HUES6 (cell line): Measurements from ENCODE around the gene CACNA1C.

Source experiments
- H3K27ac ChIP-seq: 2 replicates; pipeline ENCODE4 v1.7.0; 2013; ENCODE audit warnings: low read depth, mild to moderate bottlenecking, low read length, inconsistent platforms
- H3K27me3 ChIP-seq: 2 replicates; pipeline ENCODE4 v1.6.1; 2013; ENCODE audit warnings: low read length; ENCODE audit not compliant: control insufficient read depth, insufficient read depth
- H3K36me3 ChIP-seq: 2 replicates; pipeline ENCODE4 v1.6.1; 2013; ENCODE audit warnings: low read length; ENCODE audit not compliant: control insufficient read depth, insufficient read depth
- H3K4me1 ChIP-seq: 2 replicates; pipeline ENCODE4 v1.6.1; 2013; ENCODE audit warnings: low read length; ENCODE audit not compliant: control insufficient read depth, insufficient read depth
- H3K4me3 ChIP-seq: 2 replicates; pipeline ENCODE4 v1.5.1; 2013; ENCODE audit warnings: low read depth, low read length
- H3K9ac ChIP-seq: one replicate; pipeline ENCODE4 v1.6.1; 2013; ENCODE audit warnings: mild to moderate bottlenecking, low read length
- H3K9me3 ChIP-seq: 2 replicates; pipeline ENCODE4 v1.6.1; 2013; ENCODE audit warnings: low read depth, low read length; ENCODE audit not compliant: control insufficient read depth, insufficient read depth

Gene CACNA1C

DNA sequence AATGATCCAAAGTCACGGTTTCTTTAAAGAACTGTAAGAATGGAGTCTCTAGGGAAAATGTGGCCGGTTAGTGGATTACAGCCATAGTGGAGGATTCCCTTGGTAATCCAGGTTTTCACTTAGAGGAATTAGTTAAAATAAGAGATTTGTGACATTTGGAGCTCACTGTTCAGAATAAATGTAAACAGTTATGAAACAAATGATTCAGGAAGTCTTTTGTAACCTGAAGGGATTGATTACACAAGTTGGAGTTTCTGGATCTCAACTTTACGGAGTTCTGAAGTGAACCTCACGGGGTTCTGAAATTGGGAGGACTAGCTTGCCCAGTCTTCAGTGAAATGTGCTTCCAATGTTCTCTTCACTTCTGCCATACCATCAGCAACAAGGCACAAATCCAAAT lies 507.6 kb downstream of the CACNA1C start:
- Histone ChIP-seq H3K36me3 (no peaks in the 10 kb centered on the region), H3K9ac (no peak overlapping the region), H3K9me3 (no peaks in the 10 kb centered on the region), H3K4me3 (no peak overlapping the region), H3K27me3 (no peaks in the 10 kb centered on the region; the same call in 1 of the 2 replicates), H3K4me1 (peaks cover 5% of the 10 kb centered on the region), H3K27ac (no peak overlapping the region)

DNA sequence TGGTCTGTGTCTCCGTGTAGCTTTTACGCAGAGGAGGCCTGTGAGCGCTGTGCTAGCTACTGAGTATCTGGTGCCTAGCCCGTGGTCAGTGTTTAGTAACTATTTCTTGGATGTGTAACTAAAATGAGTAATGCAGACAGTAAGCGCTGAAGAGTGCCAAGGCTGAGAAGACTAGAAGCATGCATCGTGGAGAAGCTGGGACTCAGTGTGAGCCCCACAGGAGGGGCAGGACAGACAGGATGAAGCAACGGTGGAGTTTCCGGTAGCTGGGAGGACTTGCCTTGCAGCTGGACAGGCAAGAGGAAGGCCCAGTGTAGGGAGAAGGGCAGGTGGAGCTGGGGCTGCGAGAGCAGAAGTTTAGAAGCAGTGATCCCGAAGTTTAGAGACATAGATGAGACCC lies 508.6 kb downstream of the CACNA1C start:
- no peak overlapping the region for H3K27ac ChIP-seq
- no peaks in the 10 kb centered on the region for H3K4me1 ChIP-seq
- H3K9me3 ChIP-seq, result no peaks in the 10 kb centered on the region
- H3K4me3 ChIP-seq, result no peak overlapping the region
- H3K27me3 ChIP-seq, result no peaks in the 10 kb centered on the region; the same call in 1 of the 2 replicates
- no peaks in the 10 kb centered on the region for H3K36me3 ChIP-seq
- no peak overlapping the region for H3K9ac ChIP-seq

DNA sequence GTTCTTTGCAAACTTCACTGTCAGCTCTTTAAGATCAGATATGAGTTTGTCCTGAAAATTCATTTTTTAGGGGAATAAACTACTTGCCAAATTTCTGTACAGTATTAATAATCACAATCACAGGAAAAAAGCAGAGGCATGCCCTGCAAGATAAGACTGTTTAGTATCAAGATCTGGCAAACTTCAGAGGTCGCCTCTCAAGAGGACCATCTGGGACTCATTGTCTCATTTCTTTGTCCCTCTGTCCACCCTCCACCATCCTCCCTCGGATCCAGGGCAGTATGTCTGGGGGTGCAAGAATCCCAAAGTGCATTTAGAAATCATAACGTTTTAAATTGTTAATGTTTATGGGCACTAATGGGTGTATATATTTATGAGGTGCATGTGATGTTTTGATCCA lies 509.6 kb downstream of the CACNA1C start:
- no peaks in the 10 kb centered on the region; the same call in 1 of the 2 replicates for H3K27me3 ChIP-seq
- no peak overlapping the region for H3K27ac ChIP-seq

DNA sequence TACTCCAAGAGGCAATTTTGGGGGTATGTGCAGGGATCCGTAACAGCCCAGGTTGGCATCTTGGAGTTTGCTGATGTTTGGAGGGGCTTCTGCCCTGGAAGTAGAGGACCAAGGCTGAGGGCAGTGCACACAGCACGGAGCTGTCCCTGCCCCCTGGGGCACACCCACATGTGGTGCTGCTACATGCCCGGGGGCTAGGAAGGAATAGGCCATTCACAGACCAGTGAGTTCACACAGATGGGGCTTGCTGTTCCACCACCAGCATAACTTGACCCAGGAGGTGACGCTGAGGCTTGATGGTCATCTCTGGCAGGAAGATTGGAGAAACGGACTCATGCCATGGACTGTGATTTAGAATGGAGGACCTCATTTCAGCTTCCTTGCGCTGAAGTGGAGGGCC lies 510.9 kb downstream of the CACNA1C start:
- Histone ChIP-seq H3K4me3 (no peak overlapping the region), H3K9ac (no peak overlapping the region), H3K4me1 (no peaks in the 10 kb centered on the region), H3K9me3 (no peaks in the 10 kb centered on the region), H3K36me3 (no peaks in the 10 kb centered on the region), H3K27ac (no peak overlapping the region), H3K27me3 (no peaks in the 10 kb centered on the region; the same call in 1 of the 2 replicates)

More for the DNA sequence above, 509.6 kb downstream of the CACNA1C start:
- H3K9ac ChIP-seq, result no peak overlapping the region
- H3K4me3 ChIP-seq, result no peak overlapping the region
- no peaks in the 10 kb centered on the region for H3K4me1 ChIP-seq
- H3K9me3 ChIP-seq, result no peaks in the 10 kb centered on the region
- H3K36me3 ChIP-seq, result no peaks in the 10 kb centered on the region

DNA sequence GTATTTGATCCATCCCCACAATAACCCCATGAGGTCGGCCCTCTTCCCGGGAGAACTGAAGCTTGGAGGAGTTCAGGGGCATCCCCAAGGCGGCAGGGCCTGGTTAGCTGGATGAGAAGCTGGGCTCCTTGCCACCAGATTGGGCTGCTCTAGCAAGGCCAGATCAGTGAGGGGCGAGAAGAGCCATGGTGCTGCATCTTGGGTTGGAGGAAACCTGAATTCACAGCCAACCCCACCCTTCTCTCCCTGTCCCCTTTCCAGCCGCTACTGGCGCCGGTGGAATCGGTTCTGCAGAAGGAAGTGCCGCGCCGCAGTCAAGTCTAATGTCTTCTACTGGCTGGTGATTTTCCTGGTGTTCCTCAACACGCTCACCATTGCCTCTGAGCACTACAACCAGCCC lies 513.4 kb downstream of the CACNA1C start:
- no peaks in the 10 kb centered on the region for H3K9me3 ChIP-seq
- no peaks in the 10 kb centered on the region for H3K4me1 ChIP-seq
- no peaks in the 10 kb centered on the region for H3K36me3 ChIP-seq
- no peak overlapping the region for H3K27ac ChIP-seq
- H3K9ac ChIP-seq, result no peak overlapping the region
- no peak overlapping the region for H3K4me3 ChIP-seq
- no peaks in the 10 kb centered on the region; the same call in 1 of the 2 replicates for H3K27me3 ChIP-seq

DNA sequence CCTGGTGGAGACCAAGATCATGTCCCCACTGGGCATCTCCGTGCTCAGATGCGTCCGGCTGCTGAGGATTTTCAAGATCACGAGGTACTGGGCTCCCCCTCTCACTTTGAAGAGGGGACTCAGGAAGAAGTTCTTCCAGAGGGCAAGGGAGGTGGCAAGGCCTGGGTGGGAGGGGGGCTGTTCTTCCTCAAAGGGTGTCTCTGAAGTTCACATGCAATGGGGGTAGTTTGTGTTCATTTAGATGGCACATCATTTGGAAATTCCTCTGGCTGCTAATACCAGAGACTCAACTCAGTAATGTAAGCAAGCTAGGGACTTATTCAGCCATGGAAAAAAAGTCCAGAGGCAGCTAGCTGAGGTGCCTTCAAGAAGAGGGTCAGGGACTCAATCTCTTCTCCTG lies 514.9 kb downstream of the CACNA1C start:
- Histone ChIP-seq H3K27me3 (peaks cover 12% of the 10 kb centered on the region), H3K36me3 (no peaks in the 10 kb centered on the region), H3K9ac (no peak overlapping the region), H3K9me3 (no peaks in the 10 kb centered on the region), H3K27ac (no peak overlapping the region), H3K4me3 (no peak overlapping the region), H3K4me1 (no peaks in the 10 kb centered on the region)

DNA sequence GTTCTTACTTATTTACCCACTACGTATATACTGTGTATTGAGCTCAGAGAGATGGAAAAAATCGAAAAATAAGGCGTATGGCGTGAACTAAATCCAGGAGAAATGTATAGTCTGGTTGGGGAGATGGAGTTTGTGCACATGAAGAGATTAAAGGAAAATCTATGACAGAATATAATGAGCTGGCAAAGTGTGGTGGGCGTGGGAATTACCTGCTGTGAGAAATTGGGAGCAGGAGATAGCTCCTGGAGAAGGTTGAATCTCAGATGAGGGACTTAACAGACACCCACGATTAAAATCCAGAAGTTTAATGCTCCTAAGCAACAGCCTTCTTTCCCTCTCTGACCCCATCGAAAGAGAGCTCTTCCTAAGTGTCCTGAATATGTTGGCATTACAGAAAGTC lies 517.8 kb downstream of the CACNA1C start:
- H3K4me1 ChIP-seq, result peaks cover 7% of the 10 kb centered on the region; the same call in 1 of the 2 replicates
- no peaks in the 10 kb centered on the region for H3K36me3 ChIP-seq
- no peaks in the 10 kb centered on the region for H3K9me3 ChIP-seq
- no peak overlapping the region for H3K27ac ChIP-seq
- H3K4me3 ChIP-seq, result no peak overlapping the region
- peaks cover 18% of the 10 kb centered on the region for H3K27me3 ChIP-seq
- no peak overlapping the region for H3K9ac ChIP-seq

DNA sequence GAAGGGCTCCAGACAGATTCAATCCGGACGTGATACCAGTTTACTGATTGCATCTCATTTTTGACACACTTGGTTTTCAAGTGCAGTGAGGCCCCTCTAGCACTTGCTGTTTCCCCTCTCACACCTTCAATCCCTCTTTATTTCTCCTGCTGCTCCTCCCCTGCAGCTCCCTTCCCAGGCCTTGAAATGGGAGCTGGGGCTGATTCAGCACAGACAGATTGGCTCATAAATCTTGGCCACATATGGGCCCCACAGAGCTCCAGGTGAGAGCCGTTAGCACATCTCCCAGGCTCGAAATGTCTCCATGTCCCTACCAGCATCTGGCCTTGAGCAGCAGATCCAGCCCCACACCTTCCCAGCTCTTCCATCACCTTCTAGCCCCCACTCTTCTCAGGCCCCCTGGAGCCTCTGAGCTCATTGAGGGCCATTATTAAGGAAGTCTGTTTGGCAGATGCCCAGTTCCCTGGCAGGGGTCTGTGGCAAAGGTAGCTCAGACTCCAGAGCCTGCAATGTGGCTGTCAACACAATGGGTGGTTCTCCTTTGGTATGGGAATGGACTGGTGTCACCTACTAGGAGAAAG lies 521.7 kb downstream of the CACNA1C start:
- no peaks in the 10 kb centered on the region for H3K36me3 ChIP-seq
- H3K9me3 ChIP-seq, result no peaks in the 10 kb centered on the region
- H3K27me3 ChIP-seq, result peaks cover 18% of the 10 kb centered on the region
- no peak overlapping the region for H3K4me3 ChIP-seq
- H3K4me1 ChIP-seq, result peaks cover 7% of the 10 kb centered on the region; the same call in 1 of the 2 replicates
- H3K27ac ChIP-seq, result no peak overlapping the region
- H3K9ac ChIP-seq, result no peak overlapping the region

DNA sequence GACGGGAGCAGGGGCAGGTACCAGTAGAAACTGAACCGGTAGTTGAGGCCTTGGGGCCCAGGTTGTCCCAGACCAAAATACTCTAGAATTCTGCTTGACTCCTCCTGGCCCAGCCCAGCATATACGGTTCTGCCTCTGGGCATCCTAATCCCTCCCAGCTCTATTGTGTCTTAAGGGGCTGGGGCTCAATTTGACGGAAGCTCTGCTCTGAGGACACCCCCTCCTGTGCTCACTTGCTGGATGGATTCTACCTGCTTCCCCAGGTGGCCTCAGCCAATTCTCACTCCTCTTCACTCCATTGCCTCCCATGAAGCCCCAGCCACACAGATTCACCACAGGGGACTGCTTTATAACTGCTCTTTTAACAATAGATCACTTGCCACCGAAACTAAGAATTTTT lies 522.5 kb downstream of the CACNA1C start:
- Histone ChIP-seq H3K27ac (no peak overlapping the region), H3K9me3 (no peaks in the 10 kb centered on the region), H3K9ac (no peak overlapping the region), H3K4me3 (no peak overlapping the region), H3K4me1 (peaks cover 7% of the 10 kb centered on the region; the same call in 1 of the 2 replicates), H3K36me3 (no peaks in the 10 kb centered on the region), H3K27me3 (peaks cover 18% of the 10 kb centered on the region)

DNA sequence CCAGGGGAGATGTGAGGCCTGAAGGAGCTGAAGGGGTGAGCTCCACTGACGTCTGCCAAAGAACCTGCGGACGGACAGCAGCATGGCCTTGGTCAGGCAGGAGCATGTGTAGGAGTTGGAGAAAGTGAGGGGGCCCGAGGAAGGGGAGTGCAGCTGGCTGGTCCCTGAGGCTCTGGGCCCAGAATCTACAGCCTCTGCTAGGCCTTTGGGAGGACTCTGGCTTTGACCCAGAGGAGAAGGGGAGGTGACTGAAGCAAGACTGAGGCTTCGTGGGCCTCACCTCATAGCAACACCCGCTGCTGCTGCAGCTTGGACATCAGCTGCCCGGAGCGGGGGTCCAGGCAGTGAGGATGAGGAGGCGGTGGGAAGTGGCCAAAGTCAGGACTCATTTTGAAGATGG lies 525.4 kb downstream of the CACNA1C start:
- no peak overlapping the region for H3K27ac ChIP-seq
- H3K9ac ChIP-seq, result no peak overlapping the region
- H3K27me3 ChIP-seq, result peaks cover 22% of the 10 kb centered on the region
- no peaks in the 10 kb centered on the region for H3K9me3 ChIP-seq
- H3K36me3 ChIP-seq, result no peaks in the 10 kb centered on the region
- H3K4me3 ChIP-seq, result no peak overlapping the region
- peaks cover 7% of the 10 kb centered on the region; the same call in 1 of the 2 replicates for H3K4me1 ChIP-seq

DNA sequence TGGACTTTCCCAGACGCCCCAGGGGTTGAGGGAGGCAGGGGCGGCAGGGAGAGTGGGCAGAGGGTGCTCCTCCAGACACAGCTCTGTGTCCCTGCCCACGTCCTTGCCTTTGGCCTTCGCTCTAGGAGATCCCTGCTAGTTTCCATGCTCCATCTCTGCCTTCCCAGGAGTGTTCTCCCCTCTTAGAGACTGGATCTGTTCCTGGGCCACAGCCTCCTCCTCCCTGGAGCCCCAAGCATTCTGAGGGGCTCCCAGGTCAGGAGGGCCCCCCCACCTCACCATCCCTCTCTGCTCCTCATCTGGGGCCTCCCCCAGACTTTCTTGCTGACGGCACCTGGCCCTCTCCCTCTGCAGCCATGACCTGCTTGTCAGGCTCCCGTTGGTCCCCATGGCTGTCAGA lies 526.0 kb downstream of the CACNA1C start:
- peaks cover 26% of the 10 kb centered on the region for H3K27me3 ChIP-seq
- H3K27ac ChIP-seq, result no peak overlapping the region
- H3K9me3 ChIP-seq, result no peaks in the 10 kb centered on the region

More for the DNA sequence above, 526.0 kb downstream of the CACNA1C start:
- Histone ChIP-seq H3K9ac (no peak overlapping the region), H3K4me1 (peaks cover 7% of the 10 kb centered on the region; the same call in 1 of the 2 replicates), H3K36me3 (no peaks in the 10 kb centered on the region), H3K4me3 (no peak overlapping the region)
